ENCODE data around the gene MADCAM1.

Gene MADCAM1

GRCh38 chr19:511101-511851 is 15.0 kb downstream of the MADCAM1 start:
- no peak for TF ChIP-seq ZNF565 (CRISPR knock-in tag; conservative IDR thresholded peaks at IDR 0.05; ENCODE audit: low read depth)
- TF ChIP-seq TSHZ2 (CRISPR knock-in tag; IDR thresholded peaks at IDR 0.05) = no peak
- TF ChIP-seq ZFP3 (CRISPR knock-in tag; IDR thresholded peaks at IDR 0.05) = no peak
- ATAC-seq = no peak

- no peak for TF ChIP-seq ISL1 (CRISPR knock-in tag; IDR thresholded peaks at IDR 0.05)
- TF ChIP-seq, protein P1, sequence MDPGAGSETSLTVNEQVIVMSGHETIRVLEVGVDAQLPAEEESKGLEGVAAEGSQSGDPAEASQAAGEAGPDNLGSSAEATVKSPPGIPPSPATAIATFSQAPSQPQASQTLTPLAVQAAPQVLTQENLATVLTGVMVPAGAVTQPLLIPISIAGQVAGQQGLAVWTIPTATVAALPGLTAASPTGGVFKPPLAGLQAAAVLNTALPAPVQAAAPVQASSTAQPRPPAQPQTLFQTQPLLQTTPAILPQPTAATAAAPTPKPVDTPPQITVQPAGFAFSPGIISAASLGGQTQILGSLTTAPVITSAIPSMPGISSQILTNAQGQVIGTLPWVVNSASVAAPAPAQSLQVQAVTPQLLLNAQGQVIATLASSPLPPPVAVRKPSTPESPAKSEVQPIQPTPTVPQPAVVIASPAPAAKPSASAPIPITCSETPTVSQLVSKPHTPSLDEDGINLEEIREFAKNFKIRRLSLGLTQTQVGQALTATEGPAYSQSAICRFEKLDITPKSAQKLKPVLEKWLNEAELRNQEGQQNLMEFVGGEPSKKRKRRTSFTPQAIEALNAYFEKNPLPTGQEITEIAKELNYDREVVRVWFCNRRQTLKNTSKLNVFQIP (CRISPR knock-in tag; IDR thresholded peaks at IDR 0.05; ENCODE audit: borderline replicate concordance, low read depth) = no peak
- no peak for TF ChIP-seq CSRNP3 (CRISPR knock-in tag; IDR thresholded peaks at IDR 0.05)
- TF ChIP-seq SNAI2 (CRISPR knock-in tag; IDR thresholded peaks at IDR 0.05) = no peak
- TF ChIP-seq OSR1 (CRISPR knock-in tag; IDR thresholded peaks at IDR 0.05) = no peak
- no peak for TF ChIP-seq CREB5 (CRISPR knock-in tag; IDR thresholded peaks at IDR 0.05; ENCODE audit: low read depth)
- TF ChIP-seq TCF4 (CRISPR knock-in tag; IDR thresholded peaks at IDR 0.05; ENCODE audit: borderline replicate concordance) = no peak
- no peak for TF ChIP-seq ZNF70 (CRISPR knock-in tag; IDR thresholded peaks at IDR 0.05)
- no peak for TF ChIP-seq GLIS3 (CRISPR knock-in tag; IDR thresholded peaks at IDR 0.05)
- no peak for TF ChIP-seq ZFP30 (CRISPR knock-in tag; IDR thresholded peaks at IDR 0.05)
- no peak for TF ChIP-seq ZNF8 (CRISPR knock-in tag; IDR thresholded peaks at IDR 0.05)
- TF ChIP-seq ESRRG (CRISPR knock-in tag; IDR thresholded peaks at IDR 0.05) = no peak
- TF ChIP-seq BACH2 (CRISPR knock-in tag; IDR thresholded peaks at IDR 0.05; ENCODE audit: borderline replicate concordance) = no peak
- ATAC-seq = no peak
Observed at GRCh38 chr19:512547-513365, 16.5 kb downstream of the MADCAM1 start.

- TF ChIP-seq ZNF70 (CRISPR knock-in tag; IDR thresholded peaks at IDR 0.05) (no peak), CSDC2 (CRISPR knock-in tag; IDR thresholded peaks at IDR 0.05) (no peak), SNAI2 (CRISPR knock-in tag; IDR thresholded peaks at IDR 0.05) (no peak), PPARA (CRISPR knock-in tag; IDR thresholded peaks at IDR 0.05; ENCODE audit: borderline replicate concordance) (no peak)
- ATAC-seq = no peak
Observed at GRCh38 chr19:513368-514165, 17.3 kb downstream of the MADCAM1 start.

DNA sequence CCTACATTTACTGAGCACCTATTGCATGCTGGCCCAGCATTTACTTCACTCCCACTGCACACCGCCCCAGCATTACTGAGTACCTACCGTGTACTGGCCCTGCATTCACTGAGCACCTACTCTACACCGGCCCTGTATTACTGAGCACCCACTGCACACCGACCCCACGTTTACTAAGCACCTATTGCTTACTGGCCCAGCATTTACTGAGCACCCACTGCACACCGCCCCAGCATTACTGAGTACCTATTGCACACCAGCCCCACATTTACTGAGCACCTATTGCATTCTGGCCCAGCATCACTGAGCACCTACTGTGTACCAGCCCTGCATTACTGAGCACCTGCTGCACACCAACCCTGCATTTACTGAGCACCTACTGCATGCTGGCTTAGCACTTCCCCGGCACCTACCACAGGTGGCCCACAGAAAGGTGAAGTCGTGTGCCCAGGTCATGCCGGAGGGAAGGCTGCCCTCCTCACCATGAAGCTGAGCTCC is 17.9 kb downstream of the MADCAM1 start:
- no peak for ATAC-seq
- no peak for TF ChIP-seq ZC3H10 (CRISPR knock-in tag; IDR thresholded peaks at IDR 0.05)
- no peak for TF ChIP-seq TOX (CRISPR knock-in tag; IDR thresholded peaks at IDR 0.05; ENCODE audit: borderline replicate concordance)
- TF ChIP-seq RARB (CRISPR knock-in tag; IDR thresholded peaks at IDR 0.05) = no peak
- TF ChIP-seq BACH2 (CRISPR knock-in tag; IDR thresholded peaks at IDR 0.05; ENCODE audit: borderline replicate concordance) = no peak
- no peak for TF ChIP-seq ESRRG (CRISPR knock-in tag; IDR thresholded peaks at IDR 0.05)
- TF ChIP-seq ZNF70 (CRISPR knock-in tag; IDR thresholded peaks at IDR 0.05) = no peak
